Activated CD4-positive, alpha-beta T cell treated with anti-CD3 and anti-CD28 coated beads, Interleukin-10, Interleukin-2, amounts not matched to agents 100 ng/mL and 50 ng/mL, durations not matched to agents 16 hours and 8 hours (primary cell): Measurements from ENCODE around the gene EIF3F.
"Not testable (repeated sequence)": the region's sequence is repeated elsewhere in the genome, so short reads cannot be mapped to it uniquely, and the experiment has no call there.

ENCODE experiments used
- DNase-seq: peaks from one replicate; pipeline ENCODE4 v3.0.0-alpha.2; 2020

Gene EIF3F

DNA sequence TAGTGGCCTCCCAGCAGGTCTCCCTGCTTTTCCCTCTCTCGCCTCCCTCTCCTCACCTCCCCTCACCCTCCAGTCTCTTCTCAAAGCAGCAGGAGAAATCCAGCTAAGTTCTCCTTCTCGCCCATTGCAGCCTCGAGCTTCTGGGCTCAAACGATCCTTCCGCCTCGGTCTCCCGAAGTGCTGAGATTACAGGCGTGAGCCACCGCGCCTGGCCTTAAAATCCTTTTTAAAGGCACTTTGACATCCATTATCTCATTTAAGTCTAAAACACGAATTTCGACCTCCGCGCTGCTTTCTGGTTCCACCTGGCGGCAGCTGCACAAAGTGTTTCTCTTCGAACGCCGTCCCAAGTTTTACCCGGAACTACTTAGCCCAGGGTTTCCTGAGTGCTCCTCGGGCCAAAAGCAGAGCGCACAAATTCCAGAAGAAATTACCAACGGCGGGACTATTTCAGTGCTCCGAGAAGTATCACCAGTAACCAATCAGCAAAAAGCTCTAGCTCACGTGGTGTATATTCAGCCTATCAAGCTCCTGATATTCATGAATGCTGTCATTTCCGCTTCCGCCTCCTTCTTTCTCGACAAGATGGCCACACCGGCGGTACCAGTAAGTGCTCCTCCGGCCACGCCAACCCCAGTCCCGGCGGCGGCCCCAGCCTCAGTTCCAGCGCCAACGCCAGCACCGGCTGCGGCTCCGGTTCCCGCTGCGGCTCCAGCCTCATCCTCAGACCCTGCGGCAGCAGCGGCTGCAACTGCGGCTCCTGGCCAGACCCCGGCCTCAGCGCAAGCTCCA is at the start of gene EIF3F:
Gene EIF3F, plus strand, starts transcription at position 570 of the 792 bp plus-strand sequence. Its CDS starts 16 bp downstream, at position 586.
- DNase-seq: peak; percentile 97

GRCh38 chr11:7941146-7941545 is 46.0 kb upstream of the EIF3F start:
- no peak for DNase-seq

DNA sequence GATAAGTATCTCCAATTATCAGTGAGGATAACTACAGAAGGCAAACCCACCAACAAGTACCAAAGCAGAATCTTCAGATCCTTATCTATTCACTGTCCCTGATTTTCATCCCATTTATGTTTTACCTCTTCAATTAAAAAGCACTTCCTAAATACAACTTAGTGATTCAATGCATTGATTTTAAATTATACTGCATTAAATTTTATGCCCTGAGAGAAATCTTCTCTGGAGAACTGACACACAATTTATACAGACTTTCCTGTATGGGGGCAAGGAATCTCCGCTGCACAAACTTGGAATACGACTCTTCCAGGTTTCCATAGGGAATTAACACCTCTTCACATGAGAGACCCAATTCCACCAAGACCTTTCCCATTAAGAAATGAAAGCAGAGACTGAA is 45.5 kb upstream of the EIF3F start, which contains the start of gene OR10A3:
Gene OR10A3, minus strand, starts transcription at position 101 of the 400 bp plus-strand sequence. CDS start 2,188 bp downstream, outside the sequence.
- DNase-seq: no peak

DNA sequence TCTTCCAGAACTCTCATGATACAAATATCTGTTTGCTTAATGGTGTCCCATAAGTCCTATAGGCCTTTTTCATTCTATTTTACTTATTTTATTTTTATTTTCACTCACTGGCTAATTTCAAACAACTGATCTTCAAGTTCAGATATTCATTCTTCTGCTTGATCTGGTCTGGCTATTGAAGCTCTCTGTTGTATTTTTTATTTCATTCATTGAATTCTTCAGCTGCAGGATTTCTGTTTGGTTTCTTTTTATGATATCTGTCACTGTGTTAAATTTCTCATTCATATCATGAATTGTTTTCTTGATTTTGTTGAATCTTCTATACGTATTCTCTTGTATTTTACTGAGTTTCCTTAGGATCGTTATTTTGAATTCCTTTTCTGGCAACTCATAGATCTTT is 43.0 kb upstream of the EIF3F start:
- DNase-seq: no peak

GRCh38 chr11:7949934-7950333 is 37.2 kb upstream of the EIF3F start:
- no peak for DNase-seq

DNA sequence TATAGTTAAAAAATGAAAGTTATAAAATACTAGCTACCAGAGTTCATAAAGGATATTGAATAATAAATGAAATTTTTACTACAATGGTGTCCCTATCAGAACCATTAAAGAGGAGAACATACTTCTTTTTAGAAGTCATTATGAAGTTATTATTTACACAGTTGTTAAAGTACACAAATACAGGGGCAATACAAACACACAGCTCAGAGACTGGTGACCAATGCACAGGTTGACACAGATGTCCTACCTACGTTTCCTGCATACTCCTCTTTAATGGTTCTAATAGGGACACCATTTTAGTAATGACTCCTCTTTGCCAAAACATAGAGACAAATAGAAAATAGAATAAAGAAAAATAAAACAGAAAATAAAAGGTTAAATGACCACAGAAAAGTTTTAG is 31.9 kb upstream of the EIF3F start:
- no peak for DNase-seq

GRCh38 chr11:7964261-7964660 is 22.9 kb upstream of the EIF3F start:
- DNase-seq: no peak

- DNase-seq: no peak
Observed at GRCh38 chr11:7964873-7965272, 22.3 kb upstream of the EIF3F start.

DNA sequence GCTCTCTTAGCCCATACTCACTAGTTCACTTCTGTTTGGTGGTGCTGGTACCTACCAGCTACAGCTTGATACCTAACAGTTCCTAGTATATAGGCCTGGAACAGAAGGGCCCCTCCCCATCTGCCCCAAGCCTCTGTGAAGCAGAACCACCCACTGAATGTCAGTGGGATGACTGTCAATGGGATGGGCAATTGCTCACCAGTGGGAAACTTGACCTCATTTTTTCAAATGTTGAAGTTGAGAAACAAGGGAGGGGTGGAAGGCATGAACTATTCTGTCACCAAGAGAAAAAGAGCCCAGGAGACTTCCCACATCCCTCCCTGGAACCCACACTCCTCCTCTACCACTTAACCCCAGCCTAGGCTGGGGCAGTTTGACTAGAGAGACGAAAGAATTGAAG is 21.8 kb upstream of the EIF3F start, which contains the start of gene NLRP10:
Gene NLRP10, minus strand, starts transcription at position 62 of the 400 bp plus-strand sequence. CDS start 1,952 bp downstream, outside the sequence.
- DNase-seq: no peak

DNA sequence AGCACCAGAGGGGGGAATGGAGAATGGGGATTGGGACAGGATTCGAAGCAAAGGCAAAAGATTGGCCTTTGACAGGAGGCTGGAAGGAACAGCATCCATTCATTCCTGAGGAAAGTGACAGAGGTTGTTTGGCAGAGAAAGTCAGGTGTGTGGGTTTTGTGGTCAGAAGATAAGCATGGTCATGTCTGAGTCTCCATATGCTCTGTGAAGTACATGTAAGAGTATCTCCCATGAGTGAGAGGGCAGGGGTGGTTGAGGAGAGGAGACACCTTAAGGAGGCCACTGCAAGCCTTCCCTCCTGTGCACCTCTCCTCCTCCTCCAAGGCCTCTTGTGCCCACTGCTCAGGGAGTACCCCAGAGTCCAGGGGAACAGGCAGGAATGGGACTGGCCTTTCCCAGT is 20.0 kb upstream of the EIF3F start:
- no peak for DNase-seq

GRCh38 chr11:7967826-7968225 is 19.3 kb upstream of the EIF3F start:
- DNase-seq: no peak

GRCh38 chr11:7968686-7969085 is 18.5 kb upstream of the EIF3F start:
- no peak for DNase-seq

- DNase-seq: no peak
Observed at GRCh38 chr11:7969756-7970646, 17.1 kb upstream of the EIF3F start.

DNA sequence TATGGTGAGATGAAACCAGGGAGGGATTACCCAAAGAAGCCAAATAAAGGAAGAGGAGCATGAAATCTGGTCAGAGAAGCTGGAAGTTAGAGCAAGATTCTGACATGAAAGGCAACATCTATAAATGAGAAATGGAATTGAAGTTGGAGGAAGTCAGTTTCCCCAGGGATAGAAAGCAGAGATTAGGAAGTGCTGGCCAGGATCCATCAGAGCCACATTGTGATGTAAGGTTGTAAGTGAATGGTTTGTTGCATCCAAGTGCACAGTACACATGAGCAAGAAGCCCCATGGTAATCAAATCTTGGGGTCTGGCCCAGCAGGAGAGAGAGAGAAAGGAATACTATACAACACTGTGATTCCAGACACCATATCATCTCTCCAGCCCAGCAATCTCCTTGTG is 15.3 kb upstream of the EIF3F start:
- DNase-seq: no peak

DNA sequence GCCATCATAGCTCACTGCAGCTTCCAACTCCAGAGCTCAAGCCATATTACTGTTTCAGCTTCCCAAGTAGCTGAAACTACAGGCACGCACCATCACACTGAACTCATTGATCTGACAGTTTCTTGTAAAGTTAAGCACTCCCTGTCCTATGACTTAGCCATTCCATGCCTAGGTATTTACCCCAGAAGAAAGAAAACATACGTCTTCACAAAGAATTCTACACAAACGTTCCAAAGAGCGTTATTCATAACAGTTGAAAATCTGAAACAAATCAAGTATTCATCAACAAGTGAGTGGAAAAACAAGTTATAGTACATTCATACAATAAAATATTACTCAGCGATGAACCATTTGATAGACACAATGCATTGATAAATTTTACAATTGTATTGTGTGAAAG is 14.1 kb upstream of the EIF3F start:
- DNase-seq: no peak

DNA sequence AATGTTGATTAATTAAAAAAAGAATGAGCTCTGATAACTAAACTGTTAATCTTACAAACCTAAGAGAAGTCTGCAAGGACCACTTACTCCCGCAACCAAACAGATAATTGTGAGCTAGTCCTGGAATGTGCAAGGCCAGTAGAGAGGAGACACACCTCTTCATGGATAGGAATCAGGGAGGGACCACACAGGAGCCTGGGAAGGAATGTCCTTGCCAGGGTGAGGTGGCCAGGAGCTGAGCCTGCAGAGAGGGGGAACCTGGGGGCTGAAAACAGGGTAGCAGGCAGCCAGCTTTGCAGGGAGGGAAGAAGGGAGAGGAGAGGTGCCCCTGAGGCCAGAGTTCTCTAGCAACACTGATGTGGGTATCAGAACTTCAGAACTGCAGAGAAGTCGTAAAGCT is 12.5 kb upstream of the EIF3F start:
- no peak for DNase-seq

DNA sequence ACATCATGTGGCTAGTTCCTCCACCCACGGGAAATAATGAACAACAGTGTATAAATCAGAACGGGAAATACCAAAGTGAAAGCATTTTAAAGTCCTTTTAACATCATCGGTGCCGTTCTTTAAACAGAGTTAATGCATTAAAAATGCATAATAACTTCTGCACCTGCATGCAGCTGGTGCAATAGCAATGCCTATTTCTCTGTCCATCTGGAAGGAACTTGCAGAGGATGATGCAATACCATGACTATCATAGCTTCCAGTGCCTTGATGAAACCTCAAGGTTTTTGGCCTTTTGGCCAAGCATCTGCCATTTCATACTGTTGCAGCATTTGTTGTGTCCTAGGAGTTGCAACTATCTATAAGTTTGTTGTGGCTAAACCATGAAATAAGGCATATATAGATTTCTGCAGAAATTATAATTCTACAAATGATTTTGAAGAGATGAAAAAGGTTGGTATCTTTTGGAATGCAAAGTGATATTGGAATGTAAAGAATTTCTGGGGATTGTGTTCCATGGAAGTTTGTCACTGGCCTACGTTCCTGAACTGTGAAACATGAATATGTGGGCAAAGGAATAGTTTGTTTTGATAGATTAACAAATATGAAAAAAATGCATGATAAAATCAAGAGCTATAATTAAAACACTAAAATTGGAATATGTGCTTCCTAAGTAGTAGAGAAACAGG is 9.8 kb upstream of the EIF3F start:
- DNase-seq: no peak

- DNase-seq: no peak
Observed at GRCh38 chr11:7981619-7982157, 5.4 kb upstream of the EIF3F start.

- DNase-seq: no peak
Observed at GRCh38 chr11:7982582-7983119, 4.5 kb upstream of the EIF3F start.

- no peak for DNase-seq
Observed at GRCh38 chr11:7983832-7984590, 3.1 kb upstream of the EIF3F start.

GRCh38 chr11:7987560-7987883 is 385 bp downstream of the EIF3F start:
- not testable (repeated sequence) for DNase-seq
